A673 (cell line): ENCODE results near the gene SLC30A1.

Source experiments
- EZH2 ChIP-seq: fragments of 200-600 bp; sonication (generic); IDR thresholded peaks from 2 replicates; pipeline ENCODE4 v1.6.1; 2017; ENCODE audit warnings: borderline replicate concordance, low read depth, mild to moderate bottlenecking, mixed read lengths, antibody characterized with exemption, low read length; ENCODE audit not compliant: poor library complexity, severe bottlenecking
- TF ChIP-seq, protein P1 (sequence below): fragments of 300-800, 200-600 bp; sonication (generic); conservative IDR thresholded peaks from 2 replicates; pipeline ENCODE4 v1.5.1; 2017; ENCODE audit warnings: low read depth, mild to moderate bottlenecking, antibody characterized with exemption, low read length, moderate library complexity, mixed read lengths

DNA sequence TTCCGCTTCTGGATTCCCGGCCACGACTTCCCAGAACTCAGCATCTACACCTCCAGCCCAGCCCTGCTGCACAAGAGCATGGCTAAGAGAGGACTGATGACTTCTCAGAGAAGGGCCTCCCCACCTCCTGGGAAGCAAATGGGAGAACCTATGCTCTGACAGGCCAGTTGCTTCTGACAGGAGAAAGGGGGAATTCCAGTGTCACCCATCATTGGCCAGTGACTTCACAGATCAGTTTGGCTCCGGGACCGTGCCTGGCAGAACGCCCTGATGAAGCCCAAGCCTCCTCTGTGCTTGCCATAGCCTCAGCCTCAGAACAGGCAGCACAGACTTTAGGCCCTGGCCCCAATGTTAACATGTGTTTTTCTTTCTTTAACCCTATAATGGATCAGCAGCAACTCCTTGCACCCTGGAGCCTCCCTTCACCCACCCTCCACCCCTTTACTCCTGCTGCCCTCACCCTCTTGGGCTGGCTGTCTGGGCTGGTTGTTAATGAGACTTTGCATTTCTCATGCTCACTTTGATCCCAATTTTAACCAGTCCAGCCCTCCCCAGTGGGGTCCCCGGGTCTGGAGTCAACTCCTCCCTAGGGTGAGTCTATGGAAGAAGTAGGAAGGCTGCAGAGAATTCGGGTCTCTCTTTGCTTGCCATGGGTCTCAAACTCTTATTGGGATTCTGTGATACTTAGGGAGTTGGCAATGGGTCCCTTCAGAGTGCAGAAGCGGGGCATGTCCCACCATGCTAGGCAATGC lies 42.7 kb upstream of the SLC30A1 start:
- TF ChIP-seq, protein P1, sequence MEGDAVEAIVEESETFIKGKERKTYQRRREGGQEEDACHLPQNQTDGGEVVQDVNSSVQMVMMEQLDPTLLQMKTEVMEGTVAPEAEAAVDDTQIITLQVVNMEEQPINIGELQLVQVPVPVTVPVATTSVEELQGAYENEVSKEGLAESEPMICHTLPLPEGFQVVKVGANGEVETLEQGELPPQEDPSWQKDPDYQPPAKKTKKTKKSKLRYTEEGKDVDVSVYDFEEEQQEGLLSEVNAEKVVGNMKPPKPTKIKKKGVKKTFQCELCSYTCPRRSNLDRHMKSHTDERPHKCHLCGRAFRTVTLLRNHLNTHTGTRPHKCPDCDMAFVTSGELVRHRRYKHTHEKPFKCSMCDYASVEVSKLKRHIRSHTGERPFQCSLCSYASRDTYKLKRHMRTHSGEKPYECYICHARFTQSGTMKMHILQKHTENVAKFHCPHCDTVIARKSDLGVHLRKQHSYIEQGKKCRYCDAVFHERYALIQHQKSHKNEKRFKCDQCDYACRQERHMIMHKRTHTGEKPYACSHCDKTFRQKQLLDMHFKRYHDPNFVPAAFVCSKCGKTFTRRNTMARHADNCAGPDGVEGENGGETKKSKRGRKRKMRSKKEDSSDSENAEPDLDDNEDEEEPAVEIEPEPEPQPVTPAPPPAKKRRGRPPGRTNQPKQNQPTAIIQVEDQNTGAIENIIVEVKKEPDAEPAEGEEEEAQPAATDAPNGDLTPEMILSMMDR = no peak
- no peak for TF ChIP-seq EZH2
